Jurkat, Clone E6-1 (cell line): Measurements from ENCODE around the gene HIVEP1.

Experiments
- DNase-seq: peaks from one replicate; pipeline ENCODE4 v3.0.0-alpha.2; 2011; ENCODE audit warnings: low read depth, low spot score
- H3K4me3 ChIP-seq: 2 replicates; pipeline ENCODE4 v1.5.1; 2011; ENCODE audit warnings: mild to moderate bottlenecking, low read length, control low read depth, moderate library complexity

The HIVEP1 gene

DNA sequence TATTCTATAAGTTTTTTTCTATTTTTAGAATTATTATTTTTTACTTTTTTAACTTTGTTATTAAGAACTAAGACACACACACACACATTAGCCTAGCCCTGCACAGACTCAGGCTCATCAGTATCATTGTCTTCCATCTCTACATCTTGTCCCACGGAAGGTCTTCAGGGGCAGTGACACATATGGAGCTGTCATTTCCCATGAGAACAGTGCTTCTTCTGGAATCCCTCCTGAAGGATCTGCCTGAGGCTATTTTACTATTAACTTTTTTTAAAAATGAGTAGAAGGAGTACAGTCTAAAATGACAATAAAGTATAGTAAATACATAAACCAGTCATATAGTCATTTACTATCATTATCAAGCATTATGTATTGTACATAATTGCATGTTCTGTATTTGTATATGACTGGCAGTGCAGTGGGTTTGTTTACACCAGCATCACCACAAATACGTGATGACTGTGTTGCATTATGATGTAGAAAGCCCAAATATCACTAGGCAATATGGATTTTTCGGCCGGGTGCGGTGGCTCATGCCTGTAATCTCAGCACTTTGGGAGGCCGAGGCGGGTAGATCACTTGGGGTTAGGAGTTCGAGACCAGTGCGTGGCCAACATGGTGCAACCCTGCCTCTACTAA, 57.9 kb downstream of the HIVEP1 start:
- H3K4me3 ChIP-seq: no peak overlapping the region
- DNase-seq: no peak

- no peak for DNase-seq
- H3K4me3 ChIP-seq: no peak overlapping the region
Measured at GRCh38 chr6:12071064-12071615, 59.0 kb downstream of the HIVEP1 start.

DNA sequence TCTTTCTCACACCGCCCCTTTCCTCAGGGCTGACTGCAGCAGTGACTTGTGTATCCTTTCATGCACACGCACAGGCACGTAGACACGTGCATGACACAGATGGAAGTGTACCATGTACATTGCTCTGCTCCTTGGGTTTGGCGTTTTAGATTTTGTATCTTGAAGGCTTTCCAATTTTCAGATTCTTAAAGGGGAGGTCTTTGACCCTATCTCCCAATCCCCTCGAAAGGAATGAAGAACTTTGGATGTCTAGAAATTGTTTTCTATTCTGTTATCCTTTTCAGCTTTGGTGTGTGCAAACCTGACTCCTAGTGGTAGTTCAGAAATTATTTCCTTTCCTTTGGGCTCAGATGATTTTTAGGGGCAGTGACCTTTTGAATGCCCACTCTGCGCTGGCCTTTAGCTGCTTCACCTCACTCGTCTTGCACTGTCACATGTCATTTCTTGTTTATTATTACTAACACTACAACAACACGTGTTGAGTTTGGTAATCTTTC, 63.0 kb downstream of the HIVEP1 start:
- H3K4me3 ChIP-seq: no peak overlapping the region
- no peak for DNase-seq

DNA sequence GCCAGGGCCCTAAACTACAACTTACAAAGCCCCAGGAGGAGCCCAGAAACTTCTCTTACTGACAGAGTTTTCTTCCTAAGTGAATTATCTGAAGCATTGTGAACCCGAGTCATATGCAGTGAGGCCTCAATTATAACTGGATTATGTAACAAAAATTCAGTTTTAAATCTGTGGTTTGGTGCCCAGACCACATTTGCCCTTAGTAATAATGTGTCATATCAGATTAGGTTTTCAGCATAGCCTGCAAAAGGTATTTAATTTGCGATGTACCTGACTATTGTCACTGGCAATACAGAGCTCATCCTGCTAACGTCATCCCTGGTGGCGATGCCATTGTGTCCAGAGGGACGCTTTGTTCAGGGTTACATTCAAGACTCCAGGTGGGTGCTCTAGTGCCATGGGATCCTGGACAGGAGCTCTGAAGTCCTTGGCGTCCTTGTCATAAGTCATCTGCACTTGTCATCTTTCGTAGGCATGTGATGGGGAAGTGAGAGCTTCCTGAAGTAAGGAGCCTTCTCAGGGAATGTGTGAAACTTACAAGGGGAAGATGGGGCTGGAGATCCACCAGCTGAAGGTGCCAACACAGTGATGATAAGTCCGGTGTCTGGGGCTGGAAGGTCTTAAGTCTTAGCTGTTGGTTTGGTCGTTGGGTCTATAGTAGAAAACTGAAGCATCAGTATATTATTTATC, 65.1 kb downstream of the HIVEP1 start:
- DNase-seq: no peak

DNA sequence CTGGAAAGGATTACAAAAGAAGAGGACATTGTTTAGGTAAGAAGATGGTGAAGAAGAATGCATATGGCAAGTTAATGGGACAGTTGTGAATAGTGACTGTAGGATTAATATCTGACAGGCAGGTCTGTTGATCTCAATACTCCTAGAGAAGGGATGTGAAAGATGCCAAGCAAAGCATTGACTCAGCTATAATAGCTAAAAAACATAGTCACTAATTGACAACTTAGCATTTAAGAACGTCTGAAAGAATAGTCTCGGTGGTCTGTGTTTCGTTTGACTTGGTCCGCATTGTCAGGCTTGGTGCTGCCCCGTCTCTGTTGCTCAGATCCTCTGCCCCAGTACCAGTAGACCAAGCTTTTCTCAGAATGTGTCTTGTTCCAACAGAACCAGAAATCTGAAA, 65.9 kb downstream of the HIVEP1 start:
- DNase-seq: no peak
- H3K4me3 ChIP-seq: no peak overlapping the region

More for the DNA sequence above, 65.1 kb downstream of the HIVEP1 start:
- H3K4me3 ChIP-seq: no peak overlapping the region

DNA sequence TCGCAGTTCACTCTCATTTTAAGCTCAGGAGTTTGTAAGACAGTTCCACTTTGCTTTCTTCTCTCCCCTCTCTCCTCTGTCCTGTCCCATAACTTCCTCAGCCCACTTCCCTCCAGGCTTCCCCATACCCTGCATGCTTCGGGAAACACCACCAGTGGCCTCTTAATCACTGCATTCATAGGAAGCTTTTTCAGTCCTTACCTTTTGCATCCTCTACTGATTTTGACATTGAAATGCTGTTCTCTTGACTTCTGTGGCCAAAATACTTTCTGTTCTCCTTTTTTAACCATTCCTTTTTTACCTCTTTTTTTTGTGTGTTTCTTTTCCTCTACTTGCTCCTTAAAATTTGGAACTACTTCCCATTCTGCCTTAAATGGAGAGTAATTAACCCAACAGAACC, 69.7 kb downstream of the HIVEP1 start:
- H3K4me3 ChIP-seq: no peak overlapping the region
- DNase-seq: no peak

GRCh38 chr6:12082368-12082767, 70.3 kb downstream of the HIVEP1 start:
- DNase-seq: no peak

GRCh38 chr6:12083302-12083701, 71.2 kb downstream of the HIVEP1 start:
- no peak for DNase-seq
- no peak overlapping the region for H3K4me3 ChIP-seq

More at GRCh38 chr6:12082368-12082767, 70.3 kb downstream of the HIVEP1 start:
- no peak overlapping the region for H3K4me3 ChIP-seq

GRCh38 chr6:12083763-12084162, 71.7 kb downstream of the HIVEP1 start:
- no peak for DNase-seq
- no peak overlapping the region for H3K4me3 ChIP-seq

GRCh38 chr6:12084681-12085080, 72.6 kb downstream of the HIVEP1 start:
- DNase-seq: no peak
- H3K4me3 ChIP-seq: no peak overlapping the region

GRCh38 chr6:12088531-12088930, 76.4 kb downstream of the HIVEP1 start:
- no peak overlapping the region for H3K4me3 ChIP-seq
- no peak for DNase-seq

DNA sequence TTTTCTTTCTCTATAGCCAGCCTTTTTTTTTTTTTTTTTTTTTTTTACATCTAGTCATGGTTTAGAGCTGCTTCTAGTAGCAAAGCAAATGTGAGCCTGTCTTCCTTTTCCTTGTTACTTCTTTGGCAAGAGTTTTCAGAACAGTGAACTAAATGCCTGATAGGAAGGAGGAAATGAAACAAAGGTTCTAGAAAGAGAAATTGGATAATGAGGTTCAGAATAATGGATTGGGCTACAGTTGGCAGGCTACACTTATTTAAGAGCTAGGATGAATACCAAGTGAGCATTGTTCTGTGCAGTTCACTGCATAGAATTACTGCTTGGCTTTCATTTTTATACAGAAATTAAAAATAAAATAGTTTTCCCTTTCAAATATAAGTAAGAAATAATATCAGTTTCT, 78.6 kb downstream of the HIVEP1 start:
- H3K4me3 ChIP-seq: no peak overlapping the region
- no peak for DNase-seq

DNA sequence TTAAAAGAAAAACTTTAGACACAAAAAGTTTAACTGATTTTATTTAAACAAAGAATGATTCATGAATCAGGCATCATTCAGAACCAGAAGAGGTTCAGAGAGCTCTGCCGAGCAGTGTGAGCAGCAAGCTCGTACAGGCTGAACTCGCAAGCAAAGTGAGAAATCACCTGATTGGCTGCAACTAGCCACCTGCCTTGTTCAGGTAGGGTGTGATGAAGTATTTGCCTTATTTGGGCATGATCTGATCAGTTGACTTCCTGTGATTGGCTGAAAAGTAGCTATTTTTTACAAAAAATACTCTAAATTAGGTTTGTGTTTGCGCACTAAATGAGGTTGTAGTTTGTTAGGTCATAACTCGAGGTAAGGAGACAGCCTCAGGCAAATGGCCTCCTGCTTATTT, 80.7 kb downstream of the HIVEP1 start:
- no peak overlapping the region for H3K4me3 ChIP-seq
- no peak for DNase-seq

- no peak overlapping the region for H3K4me3 ChIP-seq
- no peak for DNase-seq
Measured at GRCh38 chr6:12094689-12095088, 82.6 kb downstream of the HIVEP1 start.

DNA sequence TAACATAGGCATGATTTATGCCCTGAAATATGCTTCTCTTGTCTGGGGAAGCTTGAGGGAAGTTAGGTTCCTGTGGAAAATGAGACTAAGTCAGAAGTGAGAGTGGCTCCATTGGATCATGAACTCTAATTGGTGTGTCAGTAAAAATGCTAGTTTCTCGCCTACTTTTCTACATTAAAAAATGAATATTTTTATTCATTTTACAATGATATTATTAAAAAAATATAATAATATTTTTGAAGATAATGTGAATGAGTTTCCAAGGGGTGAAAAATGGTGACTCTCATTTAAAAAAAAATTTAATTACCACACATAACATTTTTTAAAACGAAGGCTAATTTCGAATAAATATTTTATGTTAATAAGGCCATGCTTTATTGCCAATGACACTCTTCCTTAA, 84.2 kb downstream of the HIVEP1 start:
- no peak overlapping the region for H3K4me3 ChIP-seq

DNA sequence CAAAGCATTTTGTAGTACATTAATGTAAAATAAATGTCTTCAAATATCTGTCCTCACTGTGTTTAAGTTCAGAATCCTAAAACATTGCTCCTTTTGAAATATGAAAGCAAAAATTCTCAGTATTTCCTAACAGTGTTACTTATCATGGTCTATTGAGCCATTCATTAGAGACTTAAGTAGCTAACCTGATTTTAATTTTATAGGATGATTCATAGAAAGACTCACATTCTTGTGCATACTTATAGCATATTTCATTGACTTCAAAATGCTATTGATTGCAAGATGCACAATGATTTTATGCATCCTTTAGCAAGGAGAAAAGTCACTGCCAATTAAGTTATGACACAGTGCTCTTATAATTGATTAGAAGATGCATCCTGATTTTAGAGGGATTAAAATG, 85.7 kb downstream of the HIVEP1 start:
- DNase-seq: no peak
- H3K4me3 ChIP-seq: no peak overlapping the region

More for the DNA sequence above, 84.2 kb downstream of the HIVEP1 start:
- DNase-seq: no peak

DNA sequence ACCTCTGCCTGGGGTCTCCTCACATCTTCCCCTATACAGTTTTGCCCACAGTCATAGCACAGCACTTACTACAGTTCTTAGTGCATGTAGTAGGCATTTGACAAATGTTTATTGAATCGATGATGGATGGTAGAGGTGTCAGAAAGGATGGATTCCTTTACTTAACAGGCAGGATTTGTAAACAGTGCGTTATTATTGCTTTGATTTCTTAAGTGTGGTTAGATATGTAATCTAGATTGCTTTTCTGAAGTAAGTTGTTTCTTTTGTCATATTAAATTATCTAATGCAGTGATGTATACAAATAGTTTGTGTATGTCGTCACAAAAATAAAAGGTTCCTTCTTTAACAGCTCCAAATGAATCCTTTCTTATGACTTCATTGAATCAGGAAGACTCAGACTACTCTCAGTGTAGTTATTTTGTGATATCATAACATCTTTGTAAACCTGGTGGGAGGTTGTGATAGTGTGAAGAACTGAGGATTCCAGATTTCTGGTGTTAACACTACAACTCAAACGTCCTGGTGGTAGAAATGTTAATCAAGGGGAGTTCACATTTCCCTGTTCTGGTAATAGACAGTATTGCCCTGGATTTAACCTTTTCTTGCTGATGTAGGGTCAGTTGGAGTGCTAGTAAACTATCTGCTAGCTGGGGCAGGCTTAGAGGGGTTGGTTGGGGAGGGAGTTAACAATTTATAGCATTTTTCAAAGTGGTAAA, 87.7 kb downstream of the HIVEP1 start:
- no peak overlapping the region for H3K4me3 ChIP-seq
- no peak for DNase-seq

DNA sequence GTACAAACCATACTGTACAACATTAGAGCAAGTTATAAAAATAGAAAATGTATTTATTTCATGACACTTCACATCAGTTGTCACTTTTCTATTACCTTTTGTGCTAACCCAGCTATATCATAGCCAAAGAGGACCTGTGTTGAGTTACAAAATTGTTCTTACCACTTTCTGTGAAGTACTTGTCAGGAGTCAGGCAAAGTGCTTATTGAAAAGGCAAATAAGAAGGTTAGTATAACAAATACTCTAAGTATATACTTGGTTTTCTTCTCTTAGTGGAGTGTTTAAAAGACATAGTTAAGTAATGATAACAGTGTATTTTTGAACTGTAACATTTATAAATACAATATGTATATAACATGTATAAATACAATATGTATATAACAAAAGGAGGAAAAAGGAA, 88.9 kb downstream of the HIVEP1 start:
- no peak overlapping the region for H3K4me3 ChIP-seq
- no peak for DNase-seq

- no peak overlapping the region for H3K4me3 ChIP-seq
- no peak for DNase-seq
Measured at GRCh38 chr6:12101653-12102312, 89.7 kb downstream of the HIVEP1 start.
